Diencephalon (tissue), 1 donor: ENCODE measurements around the gene SLC25A14. TPM values are rescaled to one million over a fixed set of nuclear protein-coding genes. Genes with fewer than 3 reads are reported as not detected.

Source experiments
- small RNA-seq: library from RNA; depleted of rRNA; stranded (forward); fragments of <200 nt; gene quantifications from one replicate; pipeline ENCODE3, GENCODE V24; 2014
- total RNA-seq: library from RNA; depleted of rRNA; stranded (reverse); fragments of >200 nt; gene quantifications from one replicate; pipeline ENCODE4 v1.2.3, GENCODE V29; 2014

The SLC25A14 gene, protein sequence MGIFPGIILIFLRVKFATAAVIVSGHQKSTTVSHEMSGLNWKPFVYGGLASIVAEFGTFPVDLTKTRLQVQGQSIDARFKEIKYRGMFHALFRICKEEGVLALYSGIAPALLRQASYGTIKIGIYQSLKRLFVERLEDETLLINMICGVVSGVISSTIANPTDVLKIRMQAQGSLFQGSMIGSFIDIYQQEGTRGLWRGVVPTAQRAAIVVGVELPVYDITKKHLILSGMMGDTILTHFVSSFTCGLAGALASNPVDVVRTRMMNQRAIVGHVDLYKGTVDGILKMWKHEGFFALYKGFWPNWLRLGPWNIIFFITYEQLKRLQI
- total RNA-seq, result 31.6 TPM

DNA sequence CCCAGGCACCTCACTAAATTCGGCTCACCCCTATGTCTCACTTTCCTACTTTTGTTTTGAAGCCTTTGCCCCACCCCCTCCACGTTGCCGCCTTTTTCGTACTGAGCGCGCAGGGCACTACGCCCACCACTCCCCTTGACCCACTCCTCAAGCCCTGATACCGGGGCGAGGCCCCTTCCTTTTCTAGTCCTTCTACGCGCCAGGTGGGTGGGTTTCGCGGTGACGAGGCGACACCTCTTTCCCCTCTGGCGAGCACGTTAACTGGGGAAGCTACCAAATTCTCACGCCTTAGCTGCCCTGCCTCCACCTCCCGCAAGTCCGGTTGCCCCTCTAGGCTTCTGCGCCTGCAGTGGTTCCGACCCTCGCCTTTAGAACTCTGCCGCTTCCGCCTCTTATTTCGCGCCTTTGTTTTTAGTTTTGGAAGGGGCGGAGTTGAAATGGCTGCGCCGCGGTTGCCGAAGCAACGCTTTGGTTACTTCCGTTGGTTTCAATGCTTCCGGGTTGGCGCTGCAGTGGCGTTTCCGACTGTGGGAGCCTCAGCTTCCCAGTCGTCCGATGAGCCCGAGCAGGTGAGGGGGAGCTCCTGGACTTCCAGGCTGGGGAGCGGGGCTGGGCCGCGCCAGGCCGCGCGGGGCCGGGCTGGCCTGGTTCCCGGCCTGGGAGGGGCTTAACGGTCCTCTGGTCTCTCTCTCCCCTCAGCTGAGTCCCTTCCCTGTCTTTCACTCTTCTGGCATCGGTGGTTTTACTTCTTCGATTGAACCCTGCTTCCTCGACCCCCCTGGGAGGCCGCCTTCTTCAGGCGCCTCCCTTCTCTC lies at the start of gene SLC25A14:
Gene SLC25A14, plus strand, starts transcription at position 512 of the 815 bp plus-strand sequence. CDS start 360 bp downstream, outside the sequence.

DNA sequence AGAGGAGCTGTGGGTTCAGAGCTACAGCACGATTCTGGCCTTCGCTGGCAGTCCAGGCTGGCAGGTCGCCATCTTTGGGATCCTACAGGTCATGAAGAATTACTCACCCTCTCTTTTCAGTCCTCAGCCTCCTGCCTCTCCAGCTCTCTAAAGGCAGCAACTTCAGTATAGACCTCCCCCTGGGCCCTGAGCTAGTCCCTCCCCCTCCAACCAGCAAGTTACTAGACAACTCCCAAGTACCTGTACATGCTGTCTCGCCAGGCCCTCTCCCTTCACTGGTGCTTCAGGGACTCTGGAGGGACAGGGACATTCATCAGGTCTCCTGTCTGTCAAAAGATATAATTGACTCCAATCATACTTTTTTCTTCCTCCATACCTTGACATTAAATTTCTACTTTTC lies 45.8 kb downstream of the SLC25A14 start, which contains the start of gene GPR119:
Gene GPR119, minus strand, starts transcription at position 155 of the 400 bp plus-strand sequence. CDS start 227 bp downstream, outside the sequence.

DNA sequence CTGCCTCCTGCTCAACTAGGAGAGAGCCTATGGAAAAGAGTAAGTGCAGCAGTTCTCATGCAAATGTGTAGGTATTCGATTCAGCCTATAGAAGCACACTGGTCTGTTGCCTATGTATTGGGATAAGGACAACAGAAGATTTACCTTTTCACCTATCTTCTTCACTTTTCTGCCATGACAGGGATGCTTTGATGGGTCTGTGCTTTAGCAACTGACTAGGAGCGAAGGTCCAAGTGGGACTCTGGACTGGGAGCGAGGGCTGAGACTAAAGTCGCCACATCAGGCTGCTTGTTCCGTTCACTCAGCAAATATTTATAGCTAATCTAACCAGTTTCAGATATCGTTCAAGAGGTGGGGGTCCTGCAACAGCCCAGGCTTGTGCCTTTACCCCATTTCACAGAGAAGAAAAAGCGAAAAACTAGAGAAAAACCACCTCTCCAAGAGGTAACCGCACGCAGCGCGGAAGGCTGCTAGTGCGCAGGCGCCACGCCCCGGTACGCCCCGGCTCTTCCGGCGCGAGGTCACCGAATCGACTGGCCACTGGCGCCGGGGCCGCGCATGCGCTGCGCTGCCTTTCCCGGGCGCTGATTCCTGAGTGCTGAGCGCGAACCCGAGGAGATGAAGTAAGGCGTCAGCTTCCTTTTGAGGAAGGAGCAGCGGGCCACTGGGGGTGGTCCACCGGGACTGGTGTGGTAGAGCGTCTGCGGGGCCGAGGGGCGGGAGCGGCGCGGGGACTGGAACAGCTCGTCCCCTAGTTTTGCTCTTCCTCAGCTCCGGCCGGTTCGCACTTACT lies 61.9 kb downstream of the SLC25A14 start, which contains the start of gene RBMX2:
Gene RBMX2, plus strand, starts transcription at position 573 of the 793 bp plus-strand sequence. Its CDS starts 46 bp downstream, at position 619.

Small RNAs within 50 kb of the gene (small RNA-seq; reads per million reads assigned to genes)
- gene AL035423.1 (not detected), gene RNU6-1130P (not detected)

Other genes with a start within 250 kb of the SLC25A14 start
- 0.23 TPM for gene ELF4, start 229.4 kb upstream of the SLC25A14 start, total RNA-seq
- gene AIFM1, start 174.1 kb upstream of the SLC25A14 start, total RNA-seq, result 14.8 TPM
- 22.6 TPM for gene RAB33A, start 168.0 kb upstream of the SLC25A14 start, total RNA-seq
- 11.8 TPM for gene ZNF280C, start 71.0 kb upstream of the SLC25A14 start, total RNA-seq
- not detected for gene GPR119, start 45.8 kb downstream of the SLC25A14 start, total RNA-seq
- gene RBMX2, start 62.1 kb downstream of the SLC25A14 start, total RNA-seq, result 27.9 TPM